Effector memory CD4-positive, alpha-beta T cell (primary cell): ENCODE results near the gene FBXL20.
"Not testable (repeated sequence)": the region's sequence is repeated elsewhere in the genome, so short reads cannot be mapped to it uniquely, and the experiment has no call there.

Experiments
- DNase-seq, 3 donors: peaks; one replicate each; pipeline ENCODE4 v3.0.0-alpha.2; 2020
- H3K27ac ChIP-seq: 2 replicates; pipeline ENCODE4 v1.7.0; 2013; ENCODE audit warnings: mild to moderate bottlenecking, low read length, moderate library complexity; ENCODE audit not compliant: insufficient read depth, poor library complexity, severe bottlenecking
- H3K27me3 ChIP-seq: replicated peaks from 2 replicates; pipeline ENCODE4 v1.7.0; 2013; ENCODE audit warnings: mild to moderate bottlenecking, low read length; ENCODE audit not compliant: insufficient read depth, control insufficient read depth, poor library complexity, severe bottlenecking
- H3K36me3 ChIP-seq: 2 replicates; pipeline ENCODE4 v1.7.0; 2013; ENCODE audit warnings: mild to moderate bottlenecking, low read length, moderate library complexity; ENCODE audit not compliant: control insufficient read depth, insufficient read depth
- H3K4me1 ChIP-seq: 2 replicates; pipeline ENCODE4 v1.7.0; 2013; ENCODE audit warnings: low read length, mild to moderate bottlenecking; ENCODE audit not compliant: control insufficient read depth, insufficient read depth, poor library complexity, severe bottlenecking
- H3K4me3 ChIP-seq: 2 replicates; pipeline ENCODE4 v1.7.0; 2013; ENCODE audit warnings: low read length, low read depth, mild to moderate bottlenecking; ENCODE audit not compliant: insufficient read depth, poor library complexity, severe bottlenecking
- H3K9me3 ChIP-seq: 2 replicates; pipeline ENCODE4 v1.7.0; 2013; ENCODE audit warnings: mild to moderate bottlenecking, low read length, moderate library complexity; ENCODE audit not compliant: control insufficient read depth

The FBXL20 gene

GRCh38 chr17:39391448-39391847, 10.0 kb downstream of the FBXL20 start:
- no peaks in the 10 kb centered on the region for H3K4me1 ChIP-seq
- no peaks in the 10 kb centered on the region for H3K9me3 ChIP-seq
- no peak overlapping the region for H3K27ac ChIP-seq
- no peaks in the 10 kb centered on the region for H3K27me3 ChIP-seq
- H3K36me3 ChIP-seq = no peaks in the 10 kb centered on the region
- H3K4me3 ChIP-seq = no peak overlapping the region
- DNase-seq = no peak

DNA sequence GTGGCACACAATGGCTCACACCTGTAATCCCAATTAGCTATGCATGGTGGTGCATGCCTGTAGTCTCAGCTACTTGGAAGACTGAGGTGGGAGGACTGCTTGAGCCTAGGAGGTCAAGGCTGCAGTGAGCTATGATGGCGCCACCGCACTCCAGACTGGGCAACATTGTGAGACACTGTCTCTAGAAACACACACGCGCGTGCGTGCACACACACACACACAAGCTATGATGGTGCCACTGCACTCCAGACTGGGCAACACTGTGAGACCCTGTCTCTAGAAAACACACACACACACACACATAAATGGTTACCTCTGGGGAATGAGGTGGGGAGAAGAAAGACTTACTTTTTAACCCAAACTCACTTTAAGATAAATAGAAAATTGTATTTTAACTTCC, 16.4 kb downstream of the FBXL20 start:
- Histone ChIP-seq H3K27me3 (no peaks in the 10 kb centered on the region), H3K4me1 (no peaks in the 10 kb centered on the region), H3K9me3 (no peaks in the 10 kb centered on the region), H3K36me3 (no peaks in the 10 kb centered on the region), H3K27ac (no peak overlapping the region), H3K4me3 (no peak overlapping the region)
- DNase-seq = no peak

DNA sequence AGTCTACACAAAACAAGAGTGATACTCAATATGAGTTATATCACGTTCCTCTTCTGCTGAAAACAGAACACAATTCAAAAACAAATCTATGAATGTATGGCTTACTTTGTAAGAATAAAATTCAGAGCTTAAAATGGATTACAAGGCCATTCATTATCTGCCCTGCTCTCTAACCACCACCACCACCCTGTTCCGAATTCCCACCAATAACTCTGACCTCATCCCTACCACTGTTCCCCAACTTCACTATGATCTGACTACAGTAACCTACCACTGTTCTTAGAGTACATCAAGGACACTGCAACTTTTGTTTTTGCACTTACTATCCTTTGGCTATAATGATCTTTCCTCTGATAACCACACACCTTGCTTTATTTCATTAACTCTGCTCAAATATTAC, 21.3 kb downstream of the FBXL20 start:
- H3K9me3 ChIP-seq = no peaks in the 10 kb centered on the region
- no peak overlapping the region for H3K27ac ChIP-seq
- no peak for DNase-seq
- no peaks in the 10 kb centered on the region for H3K36me3 ChIP-seq
- no peaks in the 10 kb centered on the region for H3K27me3 ChIP-seq
- no peak overlapping the region for H3K4me3 ChIP-seq
- H3K4me1 ChIP-seq = no peaks in the 10 kb centered on the region

GRCh38 chr17:39376434-39376833, 25.0 kb downstream of the FBXL20 start:
- H3K36me3 ChIP-seq = no peaks in the 10 kb centered on the region
- H3K27me3 ChIP-seq = no peaks in the 10 kb centered on the region
- no peaks in the 10 kb centered on the region for H3K4me1 ChIP-seq
- no peak overlapping the region for H3K4me3 ChIP-seq
- no peaks in the 10 kb centered on the region for H3K9me3 ChIP-seq
- no peak overlapping the region for H3K27ac ChIP-seq
- no peak for DNase-seq

DNA sequence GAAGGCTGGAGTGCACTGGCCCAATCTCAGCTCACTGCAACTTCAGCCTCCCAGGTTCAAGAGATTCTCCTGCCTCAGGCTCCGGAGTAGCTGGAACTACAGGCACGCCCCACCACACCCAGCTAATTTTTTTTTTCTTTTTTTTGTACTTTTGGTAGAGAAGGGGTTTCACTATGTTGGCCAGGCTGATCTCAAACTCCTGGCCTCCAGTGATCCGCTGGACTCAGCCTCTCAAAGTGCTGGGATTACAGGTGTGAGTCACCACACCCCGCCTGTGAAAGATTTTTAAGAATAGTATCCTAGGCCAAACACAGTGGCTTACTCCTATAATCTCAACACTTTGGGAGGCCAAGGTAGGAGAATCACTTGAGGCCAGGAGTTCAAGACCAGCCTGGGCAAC, 33.6 kb downstream of the FBXL20 start:
- not testable (repeated sequence) for H3K9me3 ChIP-seq, H3K4me1 ChIP-seq, H3K4me3 ChIP-seq, H3K36me3 ChIP-seq, H3K27ac ChIP-seq, DNase-seq, H3K27me3 ChIP-seq

- Histone ChIP-seq H3K9me3 (no peaks in the 10 kb centered on the region), H3K27me3 (no peaks in the 10 kb centered on the region), H3K4me1 (no peaks in the 10 kb centered on the region), H3K27ac (no peak overlapping the region), H3K4me3 (no peak overlapping the region), H3K36me3 (no peaks in the 10 kb centered on the region)
- no peak for DNase-seq
These were observed 35.6 kb downstream of the FBXL20 start for GRCh38 chr17:39365872-39366271.

GRCh38 chr17:39365242-39365641, 36.2 kb downstream of the FBXL20 start:
- Histone ChIP-seq H3K4me3 (no peak overlapping the region), H3K27ac (no peak overlapping the region), H3K9me3 (no peaks in the 10 kb centered on the region), H3K27me3 (no peaks in the 10 kb centered on the region), H3K4me1 (no peaks in the 10 kb centered on the region), H3K36me3 (no peaks in the 10 kb centered on the region)
- DNase-seq = no peak

DNA sequence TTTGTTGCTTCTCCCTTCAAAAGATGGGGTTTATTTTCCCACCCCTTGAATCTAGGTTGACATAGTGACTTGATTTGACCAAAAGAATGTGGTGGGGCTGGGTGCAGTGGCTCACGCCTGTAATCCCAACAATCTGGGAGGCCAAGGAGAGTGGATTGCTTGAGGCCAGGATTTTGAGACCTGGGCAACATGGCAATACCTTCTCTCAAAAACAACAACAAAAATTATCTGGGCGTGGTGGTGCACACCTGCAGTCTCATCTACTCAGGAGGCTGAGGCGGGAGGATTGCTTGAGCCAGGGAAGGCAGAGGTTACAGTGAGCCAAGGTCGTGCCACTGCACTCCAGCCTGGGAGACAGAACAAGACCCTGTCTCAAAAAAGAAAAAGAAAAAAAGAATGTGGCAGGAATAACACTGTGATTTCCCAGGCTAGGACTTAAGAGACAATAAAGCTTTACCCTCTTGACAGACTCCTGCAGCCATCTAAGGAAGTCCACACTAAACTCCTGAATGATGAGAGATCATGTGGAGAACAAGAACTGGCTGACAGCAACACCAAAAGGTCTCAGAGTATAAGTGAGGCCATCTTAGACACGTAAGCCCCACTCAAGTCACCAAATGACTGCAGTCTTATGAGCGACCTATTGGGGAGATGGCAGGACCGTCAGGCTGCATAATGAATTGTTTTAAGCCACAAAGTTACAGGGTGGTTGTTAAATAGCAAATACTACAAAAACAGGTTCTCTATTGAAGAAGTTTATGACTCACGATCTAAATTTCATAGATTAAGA, 37.0 kb downstream of the FBXL20 start:
- no peak overlapping the region for H3K27ac ChIP-seq
- no peaks in the 10 kb centered on the region for H3K36me3 ChIP-seq
- no peaks in the 10 kb centered on the region for H3K9me3 ChIP-seq
- DNase-seq = no peak
- no peaks in the 10 kb centered on the region for H3K4me1 ChIP-seq
- no peak overlapping the region for H3K4me3 ChIP-seq
- H3K27me3 ChIP-seq = no peaks in the 10 kb centered on the region

DNA sequence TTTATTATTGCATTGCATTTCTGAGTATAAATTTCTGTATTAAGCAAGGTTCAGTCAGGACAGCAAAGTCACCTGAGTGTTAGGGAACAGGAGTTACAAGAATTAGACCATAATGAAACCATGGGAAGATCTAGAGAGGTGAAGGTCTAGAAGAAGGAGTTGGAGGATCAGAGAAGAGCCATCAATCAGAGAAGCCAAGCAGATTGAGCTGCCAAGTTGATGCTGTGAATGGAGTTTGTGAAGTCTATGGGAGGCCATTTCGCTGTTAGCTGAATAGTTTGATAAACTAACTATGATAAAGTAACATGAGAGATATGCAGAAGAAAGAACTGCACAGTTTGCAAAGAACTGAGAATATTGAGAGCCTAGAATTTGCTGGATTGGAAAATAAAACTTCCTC, 40.4 kb downstream of the FBXL20 start:
- Histone ChIP-seq H3K36me3 (no peaks in the 10 kb centered on the region), H3K4me3 (no peak overlapping the region), H3K9me3 (no peaks in the 10 kb centered on the region), H3K27ac (no peak overlapping the region), H3K4me1 (no peaks in the 10 kb centered on the region), H3K27me3 (no peaks in the 10 kb centered on the region)
- DNase-seq = no peak

- Histone ChIP-seq H3K4me1 (no peaks in the 10 kb centered on the region), H3K4me3 (no peak overlapping the region), H3K27me3 (no peaks in the 10 kb centered on the region), H3K9me3 (no peaks in the 10 kb centered on the region), H3K27ac (no peak overlapping the region), H3K36me3 (no peaks in the 10 kb centered on the region)
- DNase-seq = no peak
These were observed 40.9 kb downstream of the FBXL20 start for GRCh38 chr17:39360537-39360936.
